Lung (tissue), 12 donors: Measurements from ENCODE around the gene ANK3. TPM values are rescaled to one million over a fixed set of nuclear protein-coding genes. Genes with fewer than 3 reads are reported as not detected.

ENCODE experiments used
- ATAC-seq: fragments of 200-7000 bp; cut with Tn5 transposase; one replicate; pipeline ENCODE4 v1.9.1; 2020; ENCODE audit warnings: moderate number of reproducible peaks; ENCODE audit not compliant: insufficient read depth, low FRiP score
- DNase-seq, 3 donors: peaks; one replicate each; pipeline ENCODE4 v3.0.0-alpha.2; 2013 to 2017
- H3K27ac ChIP-seq, 2 donors: one replicate each; pipeline ENCODE4 v1.5.1; 2013; ENCODE audit warnings: mild to moderate bottlenecking in 2 of 2, moderate library complexity in 2 of 2, control low read depth in 1 of 2, inconsistent platforms in 1 of 2, low read depth in 1 of 2, low read length in 1 of 2
- H3K27me3 ChIP-seq, 3 donors: one replicate each; pipeline ENCODE4 v1.5.1; 2013; ENCODE audit warnings: low read length in 2 of 3; ENCODE audit not compliant: control insufficient read depth in 3 of 3, insufficient read depth in 3 of 3
- H3K36me3 ChIP-seq, 4 donors: one replicate each; pipeline ENCODE4 v1.5.1; 2013; ENCODE audit warnings: low read length in 4 of 4, mild to moderate bottlenecking in 1 of 4, moderate library complexity in 1 of 4; ENCODE audit not compliant: control insufficient read depth in 4 of 4, insufficient read depth in 4 of 4
- H3K4me1 ChIP-seq, 5 donors: one replicate each; pipeline ENCODE4 v1.5.1; 2013; ENCODE audit warnings: low read length in 5 of 5, mild to moderate bottlenecking in 2 of 5, moderate library complexity in 1 of 5; ENCODE audit not compliant: control insufficient read depth in 5 of 5, insufficient read depth in 5 of 5
- H3K4me3 ChIP-seq: one replicate; pipeline ENCODE4 v1.5.1; 2013; ENCODE audit warnings: mild to moderate bottlenecking, control low read depth, moderate library complexity
- H3K9ac ChIP-seq, 2 donors: one replicate each; pipeline ENCODE4 v1.5.1; 2013; ENCODE audit warnings: low read length in 2 of 2, control low read depth in 1 of 2; ENCODE audit not compliant: insufficient read depth in 1 of 2
- H3K9me3 ChIP-seq, 4 donors: one replicate each; pipeline ENCODE4 v1.5.1; 2013; ENCODE audit warnings: low read length in 3 of 4, mild to moderate bottlenecking in 1 of 4, moderate library complexity in 1 of 4; ENCODE audit not compliant: control insufficient read depth in 4 of 4, insufficient read depth in 3 of 4
- CTCF ChIP-seq: IDR thresholded peaks from 2 replicates; pipeline ENCODE4 v1.5.1; 2012; ENCODE audit warnings: mild to moderate bottlenecking; ENCODE audit errors: control extremely low read depth, extremely low read depth
- WGBS, 2 donors: extraction: QIAGEN DNeasy Blood & Tissue Kit; methylation state at CpG; one replicate each; pipeline ENCODE4 v1.1.7; 2013; 5-methylcytosine and 5-hydroxymethylcytosine counted together
- polyA plus RNA-seq, 2 donors: library from polyadenylated mRNA; stranded (reverse); fragments of 200-250 nt; gene quantifications; one replicate each; pipeline ENCODE4 v1.2.1, GENCODE V29; 2013
- total RNA-seq, 2 donors: library from RNA; depleted of rRNA in 1 of 2; stranded (reverse); fragments of >200 nt in 1 of 2; gene quantifications; one replicate each; pipeline ENCODE4 v1.2.1, GENCODE V29; 2014 to 2021
- donor health status: control.
- donor health status: control.
- donor health status: Bipolar disorder and iron deficiency.
- donor health status: healthy.
- donor health status: DM: yes; HTN: yes; CAD: no.

ANK3 gene
- total and polyA plus RNA-seq, 4 donors: 10.4 to 96.0 (median 46.4) TPM

GRCh38 chr10:60148266-60148840, 241.3 kb downstream of the ANK3 start:
- ATAC-seq: no peak
- Histone ChIP-seq H3K27me3 (no peaks in the 10 kb centered on the region), H3K9me3 (no peaks in the 10 kb centered on the region), H3K4me1 (peaks cover 0 to 5% (median 0%) of the 10 kb centered on the region in 5 donors), H3K9ac (no peak overlapping the region), H3K4me3 (no peak overlapping the region), H3K36me3 (peaks cover 0 to 5% (median 2%) of the 10 kb centered on the region in 4 donors), H3K27ac (no peak overlapping the region)
- TF ChIP-seq CTCF: no peak
- peak in 2 of 3 donors; percentile 52 to 78 for DNase-seq

DNA sequence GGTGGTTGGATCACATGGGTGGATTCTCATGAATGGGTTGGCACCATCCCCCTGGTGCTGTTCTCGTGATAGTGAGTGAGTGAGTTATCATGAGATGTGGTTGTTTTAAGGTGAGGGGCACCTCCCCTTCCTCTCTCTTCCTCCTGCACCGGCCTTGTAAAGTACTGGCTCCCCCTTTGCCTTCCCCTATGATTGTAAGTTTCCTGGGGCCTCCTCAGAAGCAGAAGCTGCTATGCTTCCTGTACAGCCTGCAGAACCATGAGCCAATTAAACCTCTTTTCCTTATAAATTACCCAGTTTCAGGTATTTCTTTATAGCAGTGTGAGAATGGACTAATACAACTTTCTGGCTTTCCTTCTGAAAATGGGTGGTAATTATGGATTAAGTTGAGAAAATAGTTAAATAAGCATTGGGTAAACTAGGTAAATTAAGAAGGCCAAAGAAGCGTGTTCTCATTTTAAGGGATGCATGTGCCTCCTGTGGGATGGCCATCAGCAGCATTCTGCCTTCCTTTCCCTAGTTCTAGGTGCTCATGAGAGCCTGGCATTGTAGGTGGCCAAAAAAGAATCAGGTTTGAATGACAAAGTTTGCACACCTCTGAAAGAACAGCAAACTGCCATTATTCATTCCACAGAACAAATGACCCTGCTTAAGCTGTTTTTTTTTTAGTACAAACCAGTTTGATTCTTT, 242.0 kb downstream of the ANK3 start:
- Histone ChIP-seq H3K27ac (no peak overlapping the region), H3K9me3 (no peaks in the 10 kb centered on the region), H3K4me1 (peaks cover 0 to 5% (median 0%) of the 10 kb centered on the region in 5 donors), H3K27me3 (no peaks in the 10 kb centered on the region), H3K9ac (no peak overlapping the region), H3K4me3 (no peak overlapping the region), H3K36me3 (peaks cover 0 to 2% (median under 1%) of the 10 kb centered on the region in 4 donors)
- DNase-seq (no peak), ATAC-seq (no peak)
- TF ChIP-seq CTCF: no peak
- 72 to 81% methylated on average over 3 of the region's 3 CpGs for WGBS, 2 donors

DNA sequence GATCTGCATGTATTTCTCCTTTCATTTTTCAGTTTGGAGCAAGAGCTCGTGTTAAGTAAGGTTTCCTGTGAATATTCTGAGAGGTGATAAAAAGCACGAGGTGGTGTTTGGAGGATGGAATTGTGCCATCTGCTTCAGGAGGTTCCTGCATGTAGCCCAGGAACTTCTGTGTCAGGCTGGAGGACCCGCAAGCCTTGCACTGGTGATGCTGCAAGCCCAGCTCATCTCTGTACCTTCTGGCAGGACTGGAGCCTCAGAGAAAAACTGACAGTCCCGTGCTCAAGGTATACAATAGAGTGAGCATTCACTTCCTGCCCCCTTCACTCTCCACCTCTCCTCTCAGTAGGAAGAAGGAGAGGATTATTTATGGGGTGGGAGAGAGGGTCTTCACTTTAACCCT, 242.7 kb downstream of the ANK3 start:
- peaks cover 0 to 8% (median 0%) of the 10 kb centered on the region in 5 donors for H3K4me1 ChIP-seq
- WGBS, 2 donors: 68 to 75% methylated on average over 4 of the region's 4 CpGs
- no peak overlapping the region for H3K4me3 ChIP-seq
- H3K27ac ChIP-seq: no peak overlapping the region
- TF ChIP-seq CTCF: no peak
- no peak overlapping the region for H3K9ac ChIP-seq
- no peaks in the 10 kb centered on the region for H3K9me3 ChIP-seq
- ATAC-seq (no peak), DNase-seq (no peak)
- H3K27me3 ChIP-seq: no peaks in the 10 kb centered on the region
- H3K36me3 ChIP-seq: peaks cover 0 to 2% (median under 1%) of the 10 kb centered on the region in 4 donors
